GM10248 (cell line): ENCODE data around the gene PHLPP1.

ENCODE experiments used
- CTCF ChIA-PET: fragments of 300-600 bp; sonication (Branson Sonifier 250); formaldehyde crosslinking; extraction: SDS; loops from one replicate; lab custom pipeline; 2021; ENCODE audit warnings: antibody characterized with exemption; lab: Yijun Ruan, JAX
- POLR2A ChIA-PET: fragments of 350-650 bp; sonication (Branson Sonifier 250); formaldehyde crosslinking; extraction: SDS; loops from one replicate; lab custom pipeline; 2020; ENCODE audit warnings: antibody characterized with exemption; lab: Yijun Ruan, JAX
- DNase-seq: peaks from one replicate; pipeline ENCODE4 v3.0.0; 2012; ENCODE audit errors: extremely low spot score
- TF ChIP-seq, protein P1 (sequence below): IDR thresholded peaks from 2 replicates; pipeline ENCODE4 v1.5.1; 2012; ENCODE audit warnings: mild to moderate bottlenecking, low read depth; ENCODE audit errors: extremely low read depth, missing control alignments, control extremely low read depth

The PHLPP1 gene

GRCh38 chr18:62757399-62758010 is 42.2 kb downstream of the PHLPP1 start:
- DNase-seq, result no peak
- TF ChIP-seq, protein P1, sequence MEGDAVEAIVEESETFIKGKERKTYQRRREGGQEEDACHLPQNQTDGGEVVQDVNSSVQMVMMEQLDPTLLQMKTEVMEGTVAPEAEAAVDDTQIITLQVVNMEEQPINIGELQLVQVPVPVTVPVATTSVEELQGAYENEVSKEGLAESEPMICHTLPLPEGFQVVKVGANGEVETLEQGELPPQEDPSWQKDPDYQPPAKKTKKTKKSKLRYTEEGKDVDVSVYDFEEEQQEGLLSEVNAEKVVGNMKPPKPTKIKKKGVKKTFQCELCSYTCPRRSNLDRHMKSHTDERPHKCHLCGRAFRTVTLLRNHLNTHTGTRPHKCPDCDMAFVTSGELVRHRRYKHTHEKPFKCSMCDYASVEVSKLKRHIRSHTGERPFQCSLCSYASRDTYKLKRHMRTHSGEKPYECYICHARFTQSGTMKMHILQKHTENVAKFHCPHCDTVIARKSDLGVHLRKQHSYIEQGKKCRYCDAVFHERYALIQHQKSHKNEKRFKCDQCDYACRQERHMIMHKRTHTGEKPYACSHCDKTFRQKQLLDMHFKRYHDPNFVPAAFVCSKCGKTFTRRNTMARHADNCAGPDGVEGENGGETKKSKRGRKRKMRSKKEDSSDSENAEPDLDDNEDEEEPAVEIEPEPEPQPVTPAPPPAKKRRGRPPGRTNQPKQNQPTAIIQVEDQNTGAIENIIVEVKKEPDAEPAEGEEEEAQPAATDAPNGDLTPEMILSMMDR, result no peak
- CTCF ChIA-PET, result interaction anchor here (0.6 to 2.4 kb wide), 4 partner anchors 10 to 201 kb away, joined by 3 to 6 read pairs (median 3); no protein-coding TSS in a partner anchor
- POLR2A ChIA-PET, result no interaction called here

DNA sequence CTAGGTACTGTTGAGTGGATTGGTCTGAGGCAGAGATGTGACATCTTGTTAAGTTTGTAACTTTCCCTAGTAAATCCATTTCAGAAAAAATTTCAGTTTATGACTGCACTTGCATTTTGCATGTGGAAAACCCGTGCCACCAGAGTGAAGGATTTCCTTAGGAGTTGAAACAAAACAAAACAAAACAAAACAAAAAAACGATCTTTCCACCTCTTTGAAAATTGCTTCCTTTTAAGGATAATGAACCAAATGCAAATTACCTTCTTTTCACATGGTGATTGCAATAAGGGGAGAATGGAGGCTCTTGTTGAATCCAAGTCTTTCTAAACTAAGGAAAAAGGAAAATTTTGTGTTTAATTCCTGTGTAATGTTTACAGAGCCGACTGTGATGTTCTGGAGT is 43.2 kb downstream of the PHLPP1 start:
- ChIA-PET POLR2A (no interaction called here), CTCF (interaction anchor here (0.6 to 2.4 kb wide), 3 partner anchors 12 to 20 kb away, joined by 3 to 6 read pairs (median 3); no protein-coding TSS in a partner anchor)
- TF ChIP-seq, protein P1, result no peak
- no peak for DNase-seq

- TF ChIP-seq, protein P1, result no peak
- no peak for DNase-seq
- ChIA-PET POLR2A (no interaction called here), CTCF (interaction anchor here (0.8 to 1.4 kb wide), 3 partner anchors 10 to 173 kb away, joined by 3 read pairs; no protein-coding TSS in a partner anchor)
These were observed 44.5 kb downstream of the PHLPP1 start for GRCh38 chr18:62759704-62760402.

DNA sequence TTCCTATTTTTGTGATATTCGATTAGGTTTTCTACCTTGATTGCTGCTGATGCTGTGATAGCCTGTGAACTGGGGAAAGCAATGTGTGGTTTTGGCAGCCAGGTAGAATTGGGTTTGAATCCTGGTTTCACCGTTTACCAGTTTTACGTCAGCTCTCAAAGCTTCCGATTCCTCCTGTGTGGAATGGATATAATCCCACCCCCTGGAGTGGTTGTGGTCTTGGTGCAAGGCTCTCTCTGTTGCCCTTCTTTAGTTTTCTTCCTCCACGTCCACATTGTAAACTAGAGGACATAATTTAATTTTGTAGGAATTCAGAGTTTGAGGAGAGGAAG is 45.0 kb downstream of the PHLPP1 start:
- ChIA-PET POLR2A (no interaction called here), CTCF (interaction anchor here (1.4 kb wide), 1 partner anchor 174 kb away, joined by 3 read pairs; no protein-coding TSS in a partner anchor)
- no peak for DNase-seq
- TF ChIP-seq, protein P1, result no peak

- ChIA-PET CTCF (interaction anchor here (1.3 kb wide), 1 partner anchor 32 kb away, joined by 3 read pairs; no protein-coding TSS in a partner anchor), POLR2A (no interaction called here)
These were observed 47.8 kb downstream of the PHLPP1 start for GRCh38 chr18:62763101-62763521.

DNA sequence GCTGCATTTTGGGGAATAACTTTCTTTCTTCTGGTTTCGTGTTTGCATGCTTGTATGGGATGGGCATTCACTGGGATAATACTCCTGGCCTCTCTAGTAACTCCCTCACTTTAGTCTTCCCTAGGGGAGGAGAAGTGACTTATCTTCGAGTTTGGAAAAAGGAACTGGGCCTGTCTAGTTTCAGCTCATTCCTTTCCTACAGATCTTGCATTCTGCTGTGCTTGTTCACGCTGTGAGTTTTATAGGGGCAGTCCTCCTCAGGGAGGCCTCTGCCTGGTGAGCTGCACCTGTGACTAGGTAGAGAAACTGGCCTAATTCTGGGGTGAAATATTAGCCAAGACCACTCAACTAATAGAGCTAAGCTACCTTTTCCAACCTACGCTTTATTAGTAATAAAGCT is 50.9 kb downstream of the PHLPP1 start:
- DNase-seq, result no peak
- TF ChIP-seq, protein P1, result no peak
- POLR2A ChIA-PET, result no interaction called here
- CTCF ChIA-PET, result interaction anchor here (1.1 to 1.2 kb wide), 4 partner anchors 9 to 35 kb away, joined by 3 to 5 read pairs (median 3); no protein-coding TSS in a partner anchor

More at GRCh38 chr18:62763101-62763521, 47.8 kb downstream of the PHLPP1 start:
- DNase-seq, result no peak
- TF ChIP-seq, protein P1, result no peak
